Stimulated activated CD8-positive, alpha-beta memory T cell treated with anti-CD3 and anti-CD28 coated beads, Interleukin-2, amount 100 ng/mL, for 1 hour (primary cell): ENCODE results near the gene ARRDC3.
"Not testable (repeated sequence)": the region's sequence is repeated elsewhere in the genome, so short reads cannot be mapped to it uniquely, and the experiment has no call there.

ENCODE experiments used
- DNase-seq, 2 donors: peaks; one replicate each; pipeline ENCODE4 v3.0.0-alpha.2; 2020; ENCODE audit warnings: low read depth in 2 of 2

ARRDC3 gene, protein sequence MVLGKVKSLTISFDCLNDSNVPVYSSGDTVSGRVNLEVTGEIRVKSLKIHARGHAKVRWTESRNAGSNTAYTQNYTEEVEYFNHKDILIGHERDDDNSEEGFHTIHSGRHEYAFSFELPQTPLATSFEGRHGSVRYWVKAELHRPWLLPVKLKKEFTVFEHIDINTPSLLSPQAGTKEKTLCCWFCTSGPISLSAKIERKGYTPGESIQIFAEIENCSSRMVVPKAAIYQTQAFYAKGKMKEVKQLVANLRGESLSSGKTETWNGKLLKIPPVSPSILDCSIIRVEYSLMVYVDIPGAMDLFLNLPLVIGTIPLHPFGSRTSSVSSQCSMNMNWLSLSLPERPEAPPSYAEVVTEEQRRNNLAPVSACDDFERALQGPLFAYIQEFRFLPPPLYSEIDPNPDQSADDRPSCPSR

DNA sequence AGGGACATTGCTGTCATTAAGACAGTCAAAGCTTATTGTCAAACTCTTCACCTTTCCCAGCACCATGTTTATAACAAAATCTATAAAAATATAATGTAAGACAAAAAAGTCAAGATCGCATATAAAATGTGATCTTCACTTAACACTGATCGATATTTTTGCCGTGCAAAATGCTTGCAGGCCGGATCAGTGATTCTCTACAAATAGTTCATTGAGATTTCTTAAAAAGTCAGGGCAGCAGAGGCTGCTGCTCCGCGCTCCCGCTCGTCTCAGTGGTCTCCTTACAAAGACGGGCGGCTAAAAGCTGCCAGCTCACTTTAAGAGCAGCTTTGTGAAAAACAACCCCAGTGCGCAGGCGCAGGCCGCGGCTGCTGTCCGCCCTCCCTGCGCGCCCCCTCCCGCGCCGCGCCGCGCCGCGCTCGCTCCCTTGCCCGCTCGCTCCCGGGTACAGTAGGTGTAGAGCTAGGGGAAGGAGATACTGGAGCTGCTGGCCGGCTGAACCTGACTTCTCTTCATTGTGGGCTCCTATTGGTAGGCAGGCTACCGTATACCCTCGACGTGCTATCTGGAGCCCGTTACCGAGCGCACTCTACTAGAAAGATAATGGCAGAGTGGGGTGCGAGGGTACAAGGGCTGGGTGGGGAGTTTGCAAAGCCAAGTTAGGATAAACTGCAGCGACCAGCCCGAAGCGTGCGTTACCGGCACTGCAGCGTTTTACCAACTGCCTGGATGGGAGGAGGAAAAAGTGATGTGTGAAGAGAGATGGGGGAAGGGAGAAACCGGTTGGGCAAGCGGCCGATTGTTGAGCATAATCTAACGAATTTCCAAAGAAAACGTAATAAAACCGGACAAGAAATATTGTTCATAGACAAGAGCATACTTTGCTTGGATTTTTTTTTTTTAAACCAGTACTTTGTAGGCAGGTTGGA lies at the start of gene ARRDC3:
ARRDC3 (minus strand) TSS at position 291 of the 929 bp plus-strand sequence; CDS start at position 66, 225 bp downstream.
- peak; percentile 90 to 95 for DNase-seq

DNA sequence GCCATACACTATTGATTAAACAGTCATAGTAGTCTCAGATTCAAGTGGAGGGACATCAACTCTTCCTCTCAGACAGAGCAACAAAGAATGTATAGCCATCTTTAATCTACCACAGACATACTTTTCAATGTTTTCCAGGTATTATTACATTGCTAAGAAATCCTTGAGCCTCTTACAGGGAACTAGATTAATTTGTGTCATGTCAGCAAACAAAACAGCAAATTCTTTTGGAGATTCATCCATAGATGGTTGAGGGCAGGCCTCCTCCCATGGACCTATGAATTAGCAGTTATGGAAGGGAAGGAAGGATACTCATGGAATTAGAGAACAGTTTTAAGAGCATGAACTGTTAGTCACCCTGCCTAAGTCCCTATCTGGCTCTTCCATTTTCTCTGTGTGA lies 47.8 kb upstream of the ARRDC3 start:
- DNase-seq: no peak

DNA sequence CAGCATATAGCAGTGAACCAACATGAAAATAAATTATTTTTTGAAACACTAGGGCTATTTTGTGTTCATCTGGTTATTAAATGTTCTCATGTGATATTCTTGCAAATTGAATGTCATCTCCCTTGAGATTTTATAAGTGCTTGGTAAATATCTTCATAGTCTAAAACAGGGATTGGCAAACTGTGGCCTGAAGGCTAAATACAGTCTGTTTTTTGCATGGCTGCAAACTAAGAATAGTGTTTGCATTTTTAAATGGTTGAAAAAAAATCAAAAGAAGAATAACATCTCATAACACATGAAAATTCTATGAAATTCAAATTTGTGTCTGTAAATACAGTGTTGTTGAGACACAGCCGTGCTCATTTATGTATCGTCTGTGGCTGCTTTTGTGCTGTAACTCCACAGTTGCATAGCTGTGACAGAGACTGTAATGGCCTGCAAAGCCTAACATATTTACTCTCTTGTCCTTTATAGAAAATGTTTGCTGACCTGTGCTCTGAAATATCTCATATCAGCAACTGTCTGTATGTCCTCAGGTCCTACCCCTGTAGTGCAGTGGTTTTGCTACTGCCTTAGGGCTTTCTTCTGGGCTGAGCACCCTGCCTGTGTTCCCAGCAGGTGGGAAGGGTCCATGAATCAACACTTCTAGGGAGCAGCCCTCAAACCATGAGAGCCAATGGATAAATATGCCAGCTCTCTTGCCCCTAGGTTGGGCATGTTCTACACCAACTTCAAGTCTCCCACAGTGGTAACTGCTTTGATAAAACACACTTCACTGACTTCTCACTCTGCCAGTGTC lies 41.7 kb upstream of the ARRDC3 start:
- DNase-seq: no peak

DNA sequence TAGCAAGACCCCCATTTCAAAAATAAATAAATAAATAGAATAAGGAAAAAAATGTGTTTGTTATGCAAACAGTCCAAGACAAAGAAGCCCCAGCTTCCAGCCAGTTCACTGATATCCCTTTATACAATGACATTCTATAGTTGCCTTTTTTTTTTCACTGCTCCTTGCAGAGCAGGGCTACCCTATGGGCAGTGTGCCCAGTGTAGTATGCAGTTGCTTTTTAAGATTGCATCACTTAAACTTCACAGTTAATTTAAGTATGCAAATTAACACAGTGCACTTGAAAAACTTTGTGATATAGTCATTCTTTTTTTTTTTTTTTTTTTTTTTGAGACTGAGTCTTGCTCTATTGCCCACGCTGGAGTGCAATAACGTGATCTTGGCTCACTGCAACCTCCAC lies 40.8 kb upstream of the ARRDC3 start:
- DNase-seq: no peak

DNA sequence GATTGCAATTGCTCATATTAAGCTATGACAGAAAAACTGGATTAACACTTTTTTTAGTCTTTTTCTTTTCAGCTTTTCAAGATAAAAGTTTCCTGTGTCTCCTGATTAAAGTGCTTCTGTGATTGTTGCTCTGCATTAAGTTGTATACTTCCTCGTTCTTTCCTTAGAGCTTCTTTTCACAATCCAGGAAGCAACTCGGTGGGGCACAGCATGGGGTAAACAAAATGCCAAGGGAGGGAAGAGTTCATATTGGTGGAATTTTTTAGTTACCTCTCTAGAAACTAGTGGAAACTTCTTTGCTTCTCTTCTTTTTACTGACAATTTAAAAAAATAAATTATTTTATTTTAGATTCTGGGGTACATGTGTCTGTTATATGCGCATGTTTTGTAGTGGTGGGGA lies 37.8 kb upstream of the ARRDC3 start:
- no peak for DNase-seq

DNA sequence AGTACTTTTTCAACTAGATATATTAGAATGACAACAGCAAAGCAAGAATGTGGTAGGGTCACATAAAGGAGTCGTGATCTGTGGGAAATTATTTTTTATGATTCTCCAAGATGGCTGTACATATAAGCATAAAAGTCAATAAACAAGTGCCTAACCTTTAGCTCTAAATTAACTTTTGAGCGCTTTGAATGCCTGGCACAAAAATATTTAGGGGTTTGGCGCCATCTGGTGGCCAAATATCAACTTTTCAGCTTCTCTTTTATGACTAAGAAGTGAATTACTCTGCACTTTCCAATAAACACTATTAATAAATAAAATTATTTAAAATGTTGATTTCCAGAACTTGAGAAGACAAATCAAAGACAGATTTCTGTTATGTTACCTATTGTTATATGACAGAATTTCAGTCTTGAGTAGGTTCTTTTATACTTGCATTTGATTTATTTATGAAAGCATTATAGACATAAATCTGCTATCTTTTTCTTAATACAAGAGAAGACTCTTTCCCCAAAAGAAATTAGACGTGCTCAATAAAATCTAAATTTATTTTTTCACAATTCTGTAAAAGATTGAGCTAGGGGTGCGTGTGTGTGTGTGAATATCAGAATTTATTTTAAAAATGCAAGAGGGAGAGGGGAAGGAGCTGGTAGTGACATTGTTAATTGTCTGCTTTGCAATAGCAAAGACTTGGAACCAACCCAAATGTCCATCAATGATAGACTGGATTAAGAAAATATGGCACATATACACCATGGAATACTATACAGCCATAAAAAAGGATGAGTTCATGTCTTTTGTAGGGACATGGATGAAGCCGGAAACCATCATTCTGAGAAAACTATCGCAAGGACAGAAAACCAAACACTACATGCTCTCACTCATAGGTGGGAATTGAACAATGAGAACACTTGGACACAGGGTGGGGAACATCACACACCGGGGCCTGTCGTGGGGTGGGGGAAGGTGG lies 36.7 kb upstream of the ARRDC3 start:
- peak; percentile 53 to 61 for DNase-seq

DNA sequence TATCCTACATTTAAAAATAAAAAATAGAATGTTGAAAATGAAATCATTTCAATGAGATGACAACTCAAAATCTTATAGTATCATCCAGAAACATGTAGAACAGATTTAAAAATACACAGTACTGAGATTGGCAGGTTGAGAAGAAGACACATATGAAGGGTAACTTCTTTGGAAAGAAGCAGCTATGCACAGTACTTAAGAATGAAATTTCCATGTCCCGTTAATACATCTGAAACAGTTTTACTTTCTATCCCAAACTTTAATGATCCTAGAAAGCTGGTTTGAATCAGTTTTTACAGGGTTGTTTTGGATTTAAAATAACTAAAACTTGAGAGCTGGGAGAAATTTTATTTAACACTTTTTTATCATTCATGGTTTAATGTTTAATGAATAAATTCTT lies 36.0 kb upstream of the ARRDC3 start:
- DNase-seq: no peak

DNA sequence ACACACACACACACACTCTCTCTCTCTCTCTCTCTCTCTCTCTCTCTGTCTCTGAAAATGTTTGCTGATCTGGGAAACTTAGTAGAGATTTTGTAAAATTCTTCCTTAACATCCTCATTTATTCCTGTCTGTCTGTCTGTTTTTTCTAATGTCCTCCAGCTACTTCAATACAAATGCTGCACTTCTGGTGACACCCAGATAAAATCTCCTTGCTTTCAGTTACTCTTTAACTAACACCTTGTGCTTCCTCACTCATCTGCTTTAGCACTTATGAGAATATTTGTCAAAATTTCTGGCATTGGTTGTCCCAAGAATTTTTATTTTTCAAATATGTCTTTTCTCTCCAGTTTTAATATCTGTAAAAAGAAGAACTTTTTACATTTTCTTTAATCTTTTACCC lies 35.0 kb upstream of the ARRDC3 start:
- no peak for DNase-seq

DNA sequence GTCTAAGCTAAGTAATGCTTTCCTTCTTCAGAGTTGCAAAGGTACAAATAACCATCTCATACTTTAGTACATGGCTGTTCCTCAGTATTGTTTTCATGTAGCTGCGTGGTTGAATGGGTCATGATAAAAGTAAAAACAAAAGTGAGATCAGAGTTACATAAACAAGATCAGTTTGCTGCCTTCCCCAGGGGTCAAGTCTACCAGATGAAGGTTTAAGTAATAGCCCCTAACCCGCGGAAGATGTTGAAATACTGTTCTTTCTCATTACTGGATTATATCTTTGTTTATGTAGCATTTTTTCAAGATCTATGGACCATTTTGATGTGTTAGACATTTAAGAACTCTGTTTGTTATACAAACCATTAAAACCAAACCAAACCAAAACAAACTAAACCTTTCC lies 34.1 kb upstream of the ARRDC3 start:
- no peak for DNase-seq

DNA sequence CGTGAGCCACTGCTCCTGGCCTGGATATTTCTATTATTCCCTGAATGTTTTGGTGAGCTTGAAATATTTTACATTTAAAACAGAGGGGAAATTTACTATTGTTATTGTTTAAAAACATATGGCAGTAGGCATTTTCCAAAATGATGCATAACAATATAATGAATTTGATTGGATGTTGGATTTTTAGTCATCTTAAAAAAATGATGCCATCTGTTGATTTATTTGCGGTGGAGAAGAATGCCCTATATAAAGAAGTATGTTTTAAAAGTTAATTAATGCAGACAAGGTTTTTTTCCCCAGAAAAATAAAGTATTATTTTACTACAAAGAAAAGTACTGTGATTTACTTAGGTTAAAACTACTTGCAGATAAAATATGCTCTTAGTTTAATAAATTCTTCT lies 33.4 kb upstream of the ARRDC3 start:
- DNase-seq: no peak

DNA sequence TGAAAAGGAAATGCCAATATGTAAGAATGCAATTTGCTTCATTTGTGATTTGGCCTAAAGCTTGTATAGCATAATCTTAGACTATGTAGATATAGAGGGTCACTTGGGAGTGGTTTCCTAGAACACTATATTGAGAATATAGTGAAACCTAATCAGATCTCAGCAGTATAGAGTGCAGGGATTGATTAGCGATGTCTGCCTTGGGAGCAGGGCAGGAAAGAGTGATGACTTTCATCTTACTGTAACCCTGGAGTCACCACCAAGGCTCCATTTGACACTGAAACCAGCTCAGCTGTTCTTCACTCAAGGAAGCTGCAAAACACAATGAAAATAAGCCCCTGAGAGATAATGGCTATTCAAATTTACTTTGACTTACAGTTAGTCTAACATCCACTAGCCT lies 26.2 kb upstream of the ARRDC3 start:
- no peak for DNase-seq

DNA sequence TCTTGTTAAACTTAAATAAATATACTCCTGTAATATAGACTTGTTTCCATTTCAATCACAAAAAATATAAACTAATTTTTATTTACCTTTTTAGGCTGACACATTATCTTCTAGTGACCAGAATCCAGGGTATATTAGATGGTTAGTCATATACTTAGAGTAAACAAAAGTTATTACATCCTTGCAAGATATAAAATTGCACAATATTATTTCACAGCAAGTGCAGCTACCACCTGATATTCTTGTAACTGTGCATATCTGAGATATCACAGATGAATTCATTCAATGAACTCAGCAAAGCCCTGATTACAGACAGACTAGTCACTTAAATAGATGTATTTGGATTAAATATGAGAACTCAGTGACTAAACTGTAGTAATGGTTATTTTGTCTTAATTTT lies 25.6 kb upstream of the ARRDC3 start:
- DNase-seq: no peak

DNA sequence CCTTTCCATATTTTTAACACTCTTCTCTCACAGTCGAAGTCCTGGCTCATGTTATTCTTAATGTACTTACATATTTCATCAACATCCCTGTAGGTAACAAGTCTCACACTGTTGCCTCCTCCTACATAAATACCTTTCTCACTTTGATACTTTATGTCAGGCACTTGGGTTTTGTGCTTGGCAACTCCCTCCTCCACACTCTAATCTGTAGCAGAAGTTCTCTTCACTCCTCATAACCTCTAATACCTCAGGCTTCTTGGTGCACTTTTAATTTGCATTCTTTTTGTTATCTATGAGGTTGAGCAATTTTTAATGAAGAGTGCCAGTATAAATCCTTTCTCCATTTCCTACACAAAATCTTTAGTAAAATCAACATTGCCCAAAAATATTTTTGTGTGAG lies 24.1 kb upstream of the ARRDC3 start:
- no peak for DNase-seq

DNA sequence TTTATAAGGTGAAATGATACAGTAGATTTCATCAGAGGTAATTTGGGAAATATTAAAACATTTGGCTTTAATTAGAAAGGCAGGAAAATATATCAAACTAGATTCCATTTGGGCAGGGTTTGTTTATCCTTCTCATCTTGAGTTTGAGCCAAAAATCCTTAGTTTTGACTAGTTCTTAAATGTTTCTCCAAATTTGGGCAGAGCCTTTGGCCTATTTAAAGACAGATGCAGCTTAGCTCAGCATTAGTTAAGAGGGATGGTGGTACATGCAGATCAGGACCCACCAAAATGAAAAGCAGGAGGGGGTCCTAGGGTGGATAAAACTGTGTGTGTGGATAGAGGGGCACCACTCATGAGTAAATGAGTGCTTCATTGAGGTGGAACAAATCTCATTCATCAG lies 20.3 kb upstream of the ARRDC3 start:
- DNase-seq: no peak

DNA sequence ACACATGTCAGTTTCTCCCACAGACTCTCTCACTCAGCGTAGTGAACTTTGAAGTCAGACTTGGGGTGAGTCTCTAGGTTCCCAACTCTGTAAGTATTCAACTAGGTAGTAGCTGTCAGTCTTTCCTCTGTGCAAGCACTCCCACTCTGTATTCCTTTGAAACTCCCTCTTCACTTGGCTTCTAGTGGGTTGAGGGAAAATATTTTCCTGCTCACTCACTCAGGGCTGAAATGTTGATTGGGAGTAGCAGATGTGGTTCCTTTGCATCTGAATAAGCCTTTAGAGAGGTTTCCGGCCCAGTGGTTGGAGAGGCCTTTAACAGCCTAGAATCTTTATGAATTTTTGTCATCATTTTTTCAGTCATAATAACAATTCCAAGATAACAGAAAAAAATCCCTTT lies 18.1 kb upstream of the ARRDC3 start:
- DNase-seq: no peak

DNA sequence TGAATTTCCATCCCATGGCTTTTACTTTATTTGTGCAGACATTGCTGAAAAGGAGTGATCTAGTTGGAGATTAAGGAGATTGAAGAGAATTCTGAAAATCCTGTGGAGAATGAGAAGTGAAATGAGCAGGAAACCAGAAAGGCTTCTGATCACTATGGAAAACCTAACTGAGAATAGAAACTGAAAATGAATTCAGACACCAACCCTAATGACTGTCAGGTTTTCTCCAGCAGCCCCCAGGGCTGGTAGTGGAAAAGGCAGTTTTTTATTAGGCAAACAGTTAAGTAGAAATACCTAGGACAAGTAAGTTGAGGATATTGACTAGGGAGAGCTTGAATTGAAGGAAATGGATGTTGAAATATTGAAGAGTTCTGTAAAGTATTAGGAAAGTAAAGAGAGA lies 14.7 kb upstream of the ARRDC3 start:
- no peak for DNase-seq

DNA sequence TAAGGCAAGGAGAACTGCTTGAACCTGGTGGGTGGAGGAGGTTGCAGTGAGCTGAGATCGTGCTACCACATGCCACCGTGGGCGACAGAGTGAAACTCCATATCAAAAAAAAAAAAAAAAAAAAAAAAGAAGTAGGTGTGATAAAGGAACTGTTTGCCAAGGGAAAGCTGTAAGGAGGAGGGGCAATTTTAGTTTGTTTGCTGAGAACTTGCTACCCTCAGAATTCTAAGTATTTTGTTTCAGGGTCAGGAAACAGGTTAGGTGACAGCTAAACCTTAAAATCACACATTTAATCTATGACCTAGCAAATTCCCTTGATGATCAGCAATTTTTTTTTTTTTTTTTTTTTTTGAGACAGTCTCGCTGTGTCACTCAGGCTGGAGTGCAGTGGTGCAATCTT lies 7.2 kb upstream of the ARRDC3 start:
- DNase-seq: no peak

DNA sequence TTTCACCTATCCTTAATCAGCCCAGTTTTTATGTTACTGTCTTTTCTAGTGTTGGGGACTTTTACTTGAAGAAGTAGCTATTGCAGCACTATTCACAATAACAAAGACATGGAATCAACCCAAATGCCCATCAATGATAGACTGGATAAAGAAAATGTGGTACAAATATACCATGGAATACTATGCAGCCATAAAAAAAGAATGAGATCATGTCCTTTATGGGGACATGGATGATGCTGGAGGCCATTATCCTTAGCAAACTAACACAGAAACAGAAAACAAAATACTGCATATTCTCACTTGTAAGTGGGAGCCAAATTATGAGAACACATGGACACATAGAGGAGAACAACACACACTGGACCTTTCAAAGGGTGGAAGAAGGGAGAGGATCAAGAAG lies 6.4 kb upstream of the ARRDC3 start:
- DNase-seq: not testable (repeated sequence)

DNA sequence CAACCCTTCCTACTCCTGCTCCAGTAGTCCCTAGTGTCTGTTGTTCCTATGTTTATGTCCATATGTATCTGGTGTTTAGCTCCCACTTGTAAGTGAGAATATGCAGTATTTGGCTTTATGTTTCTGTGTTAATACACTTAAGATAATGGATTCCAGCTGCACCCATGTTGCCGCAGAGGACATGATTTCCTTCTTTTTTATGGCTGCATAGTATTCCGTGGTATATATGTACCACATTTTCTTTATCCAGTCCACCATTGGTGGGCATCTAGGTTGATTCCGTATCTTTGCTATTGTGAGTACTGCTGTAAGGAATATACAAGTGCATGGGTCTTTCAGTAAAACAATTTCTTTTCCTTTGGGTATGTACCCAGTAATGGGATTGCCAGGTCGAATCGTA lies 5.2 kb upstream of the ARRDC3 start:
- DNase-seq: no peak

DNA sequence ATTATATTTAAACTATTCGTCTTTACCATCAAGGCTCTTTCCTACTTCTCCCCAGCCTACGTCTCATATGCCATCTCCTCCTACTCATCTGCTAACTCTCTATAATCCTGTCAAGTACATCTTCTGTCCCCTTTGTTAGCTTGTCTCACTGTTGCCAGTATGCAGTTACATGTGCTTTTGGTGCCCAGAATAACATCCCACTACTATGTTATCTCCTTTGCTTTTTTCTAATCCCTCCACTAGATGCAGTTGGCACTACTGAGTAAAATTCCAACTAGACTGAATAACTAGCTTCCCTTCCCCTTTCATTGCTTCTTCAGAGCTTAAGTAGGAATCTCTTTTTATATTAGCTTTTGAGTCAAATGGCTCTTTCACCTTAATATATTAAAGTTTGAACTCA lies 3.0 kb upstream of the ARRDC3 start:
- DNase-seq: no peak

DNA sequence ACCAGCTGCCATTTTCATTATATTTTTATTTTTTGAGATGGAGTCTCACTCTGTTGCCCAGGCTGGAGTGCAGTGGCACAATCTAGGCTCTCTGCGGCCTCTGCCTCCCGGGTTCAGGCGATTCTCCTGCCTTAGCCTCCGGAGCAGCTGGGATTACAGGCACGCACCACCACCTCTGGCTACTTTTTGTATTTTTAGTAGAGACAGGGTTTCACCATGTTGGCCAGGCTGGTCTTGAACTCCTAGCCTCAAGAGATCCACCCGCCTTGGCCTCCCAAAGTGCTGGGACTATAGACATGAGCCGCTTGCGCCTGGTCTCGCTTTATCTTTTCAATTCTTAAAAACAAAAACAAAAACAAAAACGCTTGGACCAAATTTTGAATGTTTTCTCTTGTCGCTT lies 2.5 kb upstream of the ARRDC3 start:
- not testable (repeated sequence) for DNase-seq
